IMR-90 (cell line): ENCODE measurements around the gene DRD3. TPM values are rescaled to one million over a fixed set of nuclear protein-coding genes. Genes with fewer than 3 reads are reported as not detected.

Experiments
- ATAC-seq: fragments of 200-7000 bp; cut with Tn5 transposase; 2 replicates; pipeline ENCODE4 v1.9.1; 2020; ENCODE audit warnings: low read depth, mild to moderate bottlenecking, moderate library complexity
- BruUV-seq: library from RNA; stranded (reverse); fragments of 400-500 nt; replicated peaks from 2 replicates; lab custom pipeline; 2021; lab: Mats Ljungman, UMichigan
- CTCF ChIA-PET: fragments of 300-600 bp; formaldehyde crosslinking; extraction: SDS; loops from one replicate; lab custom pipeline; 2021; ENCODE audit warnings: antibody characterized with exemption; lab: Yijun Ruan, JAX
- POLR2A ChIA-PET: fragments of 300-600 bp; sonication (Branson Sonifier 250); formaldehyde crosslinking; loops from one replicate; lab custom pipeline; 2022; ENCODE audit warnings: antibody characterized with exemption; ENCODE audit not compliant: unreplicated experiment; lab: Charles Lee
- DNase-seq: peaks from one replicate; pipeline ENCODE4 v3.0.0; 2013
- H2AFZ ChIP-seq: replicated peaks from 2 replicates; pipeline ENCODE3; 2013; ENCODE audit warnings: low read length, mild to moderate bottlenecking; ENCODE audit not compliant: poor library complexity
- H2AK5ac ChIP-seq: 2 replicates; pipeline ENCODE4 v1.6.1; 2013; ENCODE audit warnings: low read depth, low read length, inconsistent platforms
- H2AK9ac ChIP-seq: replicated peaks from 2 replicates; pipeline ENCODE3; 2013; ENCODE audit warnings: mild to moderate bottlenecking, low read depth, low read length, moderate library complexity; ENCODE audit not compliant: poor library complexity
- H2BK120ac ChIP-seq: 2 replicates; pipeline ENCODE4 v1.6.1; 2013; ENCODE audit warnings: low read depth, low read length, inconsistent platforms
- H2BK15ac ChIP-seq: 3 replicates; pipeline ENCODE4 v1.6.1; 2013; ENCODE audit warnings: low read depth, low read length, inconsistent platforms
- H2BK20ac ChIP-seq: 2 replicates; pipeline ENCODE4 v1.6.1; 2013; ENCODE audit warnings: low read depth, mild to moderate bottlenecking, inconsistent platforms, low read length, moderate library complexity
- H2BK5ac ChIP-seq: 2 replicates; pipeline ENCODE4 v1.6.1; 2013; ENCODE audit warnings: mild to moderate bottlenecking, low read depth, low read length, inconsistent platforms; ENCODE audit not compliant: poor library complexity, severe bottlenecking
- H3K14ac ChIP-seq: replicated peaks from 2 replicates; pipeline ENCODE4 v1.6.1; 2013; ENCODE audit warnings: low read depth, low read length, inconsistent platforms
- H3K18ac ChIP-seq: 2 replicates; pipeline ENCODE4 v1.6.1; 2013; ENCODE audit warnings: low read depth, low read length, control low read depth
- H3K23ac ChIP-seq: 2 replicates; pipeline ENCODE4 v1.6.1; 2013; ENCODE audit warnings: low read depth, low read length, inconsistent platforms
- H3K27ac ChIP-seq: 2 replicates; pipeline ENCODE4 v1.5.1; 2013; ENCODE audit warnings: mild to moderate bottlenecking, control low read depth, low read length; ENCODE audit not compliant: insufficient read depth
- H3K27me3 ChIP-seq: 2 replicates; pipeline ENCODE4 v1.6.1; 2013; ENCODE audit warnings: low read length; ENCODE audit not compliant: control insufficient read depth, insufficient read depth
- H3K36me3 ChIP-seq: 2 replicates; pipeline ENCODE4 v1.6.1; 2013; ENCODE audit warnings: low read length, mixed read lengths; ENCODE audit not compliant: control insufficient read depth, insufficient read depth
- H3K4ac ChIP-seq: 2 replicates; pipeline ENCODE4 v1.6.1; 2013; ENCODE audit warnings: low read depth, low read length, inconsistent platforms
- H3K4me1 ChIP-seq: 2 replicates; pipeline ENCODE4 v1.6.1; 2013; ENCODE audit warnings: low read length, mixed read lengths; ENCODE audit not compliant: control insufficient read depth, insufficient read depth
- H3K4me2 ChIP-seq: 2 replicates; pipeline ENCODE4 v1.6.1; 2013; ENCODE audit warnings: low read depth, mild to moderate bottlenecking, control low read depth, low read length, moderate library complexity
- H3K4me3 ChIP-seq: 2 replicates; pipeline ENCODE4 v1.5.1; 2013; ENCODE audit warnings: low read depth, mild to moderate bottlenecking, control low read depth, low read length, moderate library complexity; ENCODE audit not compliant: insufficient read depth
- H3K56ac ChIP-seq: 2 replicates; pipeline ENCODE4 v1.6.1; 2013; ENCODE audit warnings: low read length, inconsistent platforms; ENCODE audit not compliant: insufficient read depth; ENCODE audit errors: extremely low read depth
- H3K79me1 ChIP-seq, 2 experiments: 2 replicates each; pipeline ENCODE4 v1.6.1; 2013; ENCODE audit warnings: low read length in 2 of 2, inconsistent platforms in 1 of 2, low read depth in 1 of 2
- H3K9ac ChIP-seq: 2 replicates; pipeline ENCODE4 v1.6.1; 2013; ENCODE audit warnings: low read depth, low read length, control low read depth
- H3K9me1 ChIP-seq: 2 replicates; pipeline ENCODE4 v1.6.1; 2013; ENCODE audit warnings: low read length, inconsistent platforms; ENCODE audit not compliant: insufficient read depth
- H3K9me3 ChIP-seq: 2 replicates; pipeline ENCODE4 v1.6.1; 2013; ENCODE audit warnings: low read length; ENCODE audit not compliant: control insufficient read depth, insufficient read depth
- H4K20me1 ChIP-seq: 2 replicates; pipeline ENCODE4 v1.6.1; 2013; ENCODE audit warnings: low read length, inconsistent platforms; ENCODE audit not compliant: insufficient read depth
- H4K5ac ChIP-seq: 2 replicates; pipeline ENCODE4 v1.6.1; 2013; ENCODE audit warnings: mild to moderate bottlenecking, low read depth, low read length, control low read depth
- H4K8ac ChIP-seq, 2 experiments: 2 replicates each; pipeline ENCODE4 v1.6.1; 2013; ENCODE audit warnings: low read depth in 2 of 2, low read length in 2 of 2, control low read depth in 1 of 2, inconsistent platforms in 1 of 2
- H4K91ac ChIP-seq: 2 replicates; pipeline ENCODE4 v1.6.1; 2013; ENCODE audit warnings: low read depth, low read length, inconsistent platforms; ENCODE audit not compliant: insufficient read depth
- BHLHE40 ChIP-seq: fragments of 150-350 bp; IDR thresholded peaks from 2 replicates; pipeline ENCODE4 v1.6.1; 2016; ENCODE audit warnings: mild to moderate bottlenecking, low read depth, low read length
- CEBPB ChIP-seq: IDR thresholded peaks from 2 replicates; pipeline ENCODE4 v1.6.1; 2012; ENCODE audit warnings: low read depth, low read length, improper control_type of control experiment
- CHD1 ChIP-seq: IDR thresholded peaks from 2 replicates; pipeline ENCODE4 v1.6.1; 2012; ENCODE audit warnings: low read depth, low read length, improper control_type of control experiment
- FOS ChIP-seq: fragments of 150-350 bp; IDR thresholded peaks from 2 replicates; pipeline ENCODE4 v1.6.1; 2016; ENCODE audit warnings: low read depth, low read length
- MAFK ChIP-seq: IDR thresholded peaks from 2 replicates; pipeline ENCODE4 v1.6.1; 2012; ENCODE audit warnings: low read depth, low read length, improper control_type of control experiment
- MAZ ChIP-seq: IDR thresholded peaks from 2 replicates; pipeline ENCODE4 v1.6.1; 2012; ENCODE audit warnings: low read depth, mild to moderate bottlenecking, low read length, improper control_type of control experiment, moderate library complexity, borderline replicate concordance
- MXI1 ChIP-seq: IDR thresholded peaks from 2 replicates; pipeline ENCODE4 v1.6.1; 2012; ENCODE audit warnings: low read depth, mild to moderate bottlenecking, low read length, moderate library complexity, borderline replicate concordance
- NFE2L2 ChIP-seq: fragments of 150-350 bp; IDR thresholded peaks from 2 replicates; pipeline ENCODE4 v1.6.1; 2016; ENCODE audit warnings: low read depth, mild to moderate bottlenecking, low read length
- POLR2A ChIP-seq: IDR thresholded peaks from 2 replicates; pipeline ENCODE4 v1.6.1; 2012; ENCODE audit warnings: mild to moderate bottlenecking, low read depth, low read length
- RAD21 ChIP-seq: IDR thresholded peaks from 2 replicates; pipeline ENCODE4 v1.6.1; 2012; ENCODE audit warnings: low read length, improper control_type of control experiment
- RCOR1 ChIP-seq: IDR thresholded peaks from 2 replicates; pipeline ENCODE4 v1.6.1; 2012; ENCODE audit warnings: mild to moderate bottlenecking, low read length, improper control_type of control experiment; ENCODE audit not compliant: insufficient replicate concordance
- RFX5 ChIP-seq: IDR thresholded peaks from 2 replicates; pipeline ENCODE4 v1.8.0; 2012; ENCODE audit warnings: low read depth, mild to moderate bottlenecking, low read length, moderate library complexity
- SMC3 ChIP-seq: fragments of 150-350 bp; IDR thresholded peaks from 2 replicates; pipeline ENCODE4 v1.6.1; 2016; ENCODE audit warnings: low read depth, mild to moderate bottlenecking, antibody characterized with exemption, low read length, moderate library complexity
- WGBS, 2 experiments: methylation state at CpG; one replicate each; pipeline versions ENCODE4 v1.1.5 to v1.1.7; 2013; ENCODE audit warnings: missing lambda C conversion rate in 2 of 2; ENCODE audit not compliant: insufficient read length in 1 of 2; ENCODE audit errors: extremely low coverage in 2 of 2; 5-methylcytosine and 5-hydroxymethylcytosine counted together
- dilution Hi-C: fragments of 300-500 bp; cut with HindIII; formaldehyde crosslinking; loops from one replicate; pipeline ENCODE4 v1.14.3; 2018; ENCODE audit warnings: low sequenced_read_pairs; ENCODE audit not compliant: unreplicated experiment
- in situ Hi-C: fragments of 300-500 bp; cut with MboI; formaldehyde crosslinking; loops from 3 replicates; pipeline ENCODE4 v1.14.3; 2019; ENCODE audit warnings: low sequenced_read_pairs, inconsistent platforms, mixed read lengths
- intact Hi-C: fragments of 100-400 bp; cut with micrococcal nuclease; formaldehyde crosslinking; loops from 2 replicates; pipeline ENCODE4 v1.10.0; 2022
- polyA plus RNA-seq, 3 experiments: library from polyadenylated mRNA; depleted of rRNA; stranded (reverse); fragments of >200 nt; gene quantifications; 2 replicates each; pipeline ENCODE4 v1.2.3, GENCODE V29; 2012; ENCODE audit warnings: low replicate concordance in 1 of 3
- total RNA-seq: library from RNA; depleted of rRNA; stranded (reverse); fragments of >200 nt; gene quantifications from 2 replicates; pipeline ENCODE4 v1.2.3, GENCODE V29; 2012
- TF ChIP-seq, protein P1 (sequence below): fragments of 150-350 bp; IDR thresholded peaks from 2 replicates; pipeline ENCODE4 v1.6.1; 2017; ENCODE audit warnings: mild to moderate bottlenecking, antibody characterized with exemption, low read length, low read depth
- TF ChIP-seq, protein P2 (sequence below): fragments of 150-350 bp; IDR thresholded peaks from 2 replicates; pipeline ENCODE4 v1.6.1; 2016; ENCODE audit warnings: low read depth, mild to moderate bottlenecking, low read length, moderate library complexity, borderline replicate concordance
- TF ChIP-seq, protein P3 (sequence below): conservative IDR thresholded peaks from 2 replicates; pipeline ENCODE4 v1.5.1; 2012; ENCODE audit warnings: mild to moderate bottlenecking, low read depth, low read length, improper control_type of control experiment

DRD3 gene
- total and polyA plus RNA-seq, 2 of the 4 experiments (the other 2 are of a cell fraction), result not detected

GRCh38 chr3:114194750-114195149 lies 15.9 kb upstream of the DRD3 start:
- in situ Hi-C loops, result no loop called here
- ATAC-seq, result no peak

More at GRCh38 chr3:114194750-114195149, 15.9 kb upstream of the DRD3 start:
- Histone ChIP-seq H3K27me3 (no peaks in the 10 kb centered on the region; the same call in none of the 2 replicates), H2BK5ac (no peak overlapping the region), H3K23ac (no peak overlapping the region), H4K20me1 (no peaks in the 10 kb centered on the region), H3K4me1 (no peaks in the 10 kb centered on the region), H3K79me1 (no peaks in the 10 kb centered on the region), H2BK120ac (no peak overlapping the region), H3K4me2 (no peak overlapping the region), H4K8ac (no peak overlapping the region), H3K18ac (no peak overlapping the region), H2BK15ac (no peak overlapping the region), H3K4ac (no peak overlapping the region), H3K9me3 (no peaks in the 10 kb centered on the region), H2AFZ (no peak overlapping the region), H3K27ac (no peak overlapping the region), H4K5ac (no peak overlapping the region), H2AK5ac (no peak overlapping the region), H3K4me3 (no peak overlapping the region), H2BK20ac (no peak overlapping the region), H2AK9ac (no peak overlapping the region), H3K56ac (no peak overlapping the region), H3K9ac (no peak overlapping the region), H4K91ac (no peak overlapping the region), H3K14ac (no peak overlapping the region), H3K36me3 (no peaks in the 10 kb centered on the region), H3K9me1 (no peaks in the 10 kb centered on the region)
- intact Hi-C loops (no loop called here), dilution Hi-C loops (no loop called here)
- no TSS peak for BruUV-seq
- TF ChIP-seq RAD21 (no peak), RCOR1 (no peak), BHLHE40 (no peak), SMC3 (no peak), MAFK (no peak), FOS (no peak), MAZ (no peak), CHD1 (no peak), NFE2L2 (no peak), MXI1 (no peak), RFX5 (no peak), POLR2A (no peak), CEBPB (no peak)
- TF ChIP-seq, protein P1, sequence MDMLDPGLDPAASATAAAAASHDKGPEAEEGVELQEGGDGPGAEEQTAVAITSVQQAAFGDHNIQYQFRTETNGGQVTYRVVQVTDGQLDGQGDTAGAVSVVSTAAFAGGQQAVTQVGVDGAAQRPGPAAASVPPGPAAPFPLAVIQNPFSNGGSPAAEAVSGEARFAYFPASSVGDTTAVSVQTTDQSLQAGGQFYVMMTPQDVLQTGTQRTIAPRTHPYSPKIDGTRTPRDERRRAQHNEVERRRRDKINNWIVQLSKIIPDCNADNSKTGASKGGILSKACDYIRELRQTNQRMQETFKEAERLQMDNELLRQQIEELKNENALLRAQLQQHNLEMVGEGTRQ, result no peak
- TF ChIP-seq, protein P2, sequence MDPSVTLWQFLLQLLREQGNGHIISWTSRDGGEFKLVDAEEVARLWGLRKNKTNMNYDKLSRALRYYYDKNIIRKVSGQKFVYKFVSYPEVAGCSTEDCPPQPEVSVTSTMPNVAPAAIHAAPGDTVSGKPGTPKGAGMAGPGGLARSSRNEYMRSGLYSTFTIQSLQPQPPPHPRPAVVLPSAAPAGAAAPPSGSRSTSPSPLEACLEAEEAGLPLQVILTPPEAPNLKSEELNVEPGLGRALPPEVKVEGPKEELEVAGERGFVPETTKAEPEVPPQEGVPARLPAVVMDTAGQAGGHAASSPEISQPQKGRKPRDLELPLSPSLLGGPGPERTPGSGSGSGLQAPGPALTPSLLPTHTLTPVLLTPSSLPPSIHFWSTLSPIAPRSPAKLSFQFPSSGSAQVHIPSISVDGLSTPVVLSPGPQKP, result no peak
- TF ChIP-seq, protein P3, sequence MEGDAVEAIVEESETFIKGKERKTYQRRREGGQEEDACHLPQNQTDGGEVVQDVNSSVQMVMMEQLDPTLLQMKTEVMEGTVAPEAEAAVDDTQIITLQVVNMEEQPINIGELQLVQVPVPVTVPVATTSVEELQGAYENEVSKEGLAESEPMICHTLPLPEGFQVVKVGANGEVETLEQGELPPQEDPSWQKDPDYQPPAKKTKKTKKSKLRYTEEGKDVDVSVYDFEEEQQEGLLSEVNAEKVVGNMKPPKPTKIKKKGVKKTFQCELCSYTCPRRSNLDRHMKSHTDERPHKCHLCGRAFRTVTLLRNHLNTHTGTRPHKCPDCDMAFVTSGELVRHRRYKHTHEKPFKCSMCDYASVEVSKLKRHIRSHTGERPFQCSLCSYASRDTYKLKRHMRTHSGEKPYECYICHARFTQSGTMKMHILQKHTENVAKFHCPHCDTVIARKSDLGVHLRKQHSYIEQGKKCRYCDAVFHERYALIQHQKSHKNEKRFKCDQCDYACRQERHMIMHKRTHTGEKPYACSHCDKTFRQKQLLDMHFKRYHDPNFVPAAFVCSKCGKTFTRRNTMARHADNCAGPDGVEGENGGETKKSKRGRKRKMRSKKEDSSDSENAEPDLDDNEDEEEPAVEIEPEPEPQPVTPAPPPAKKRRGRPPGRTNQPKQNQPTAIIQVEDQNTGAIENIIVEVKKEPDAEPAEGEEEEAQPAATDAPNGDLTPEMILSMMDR, result no peak
- no CpG with 5 or more reads among the region's 1 CpG for WGBS, 2 experiments
- POLR2A ChIA-PET, result no interaction called here
- CTCF ChIA-PET, result interaction anchor here (1.2 kb wide), 1 partner anchor 16 kb away, joined by 3 read pairs; the partner anchor contains the start of gene DRD3
- no peak for DNase-seq
